Tibial nerve (tissue), 4 donors: ENCODE results near the gene TRA2A. TPM values are rescaled to one million over a fixed set of nuclear protein-coding genes. Genes with fewer than 3 reads are reported as not detected.

Experiments used
- DNase-seq, 2 donors: peaks; one replicate each; pipeline ENCODE4 v3.0.0-alpha.2; 2019; ENCODE audit warnings: low spot score in 2 of 2
- H3K27ac ChIP-seq, 4 donors: fragments of 200-600 bp; sonication (generic) in 3 of 4; one replicate each; pipeline ENCODE4 v1.5.1; 2017 to 2019; ENCODE audit warnings: mild to moderate bottlenecking in 1 of 4
- H3K27me3 ChIP-seq, 2 donors: fragments of 200-600 bp; sonication (generic) in 1 of 2; one replicate each; pipeline versions ENCODE4 v1.5.1 to v1.6.0; 2017 to 2019
- H3K36me3 ChIP-seq, 3 donors: fragments of 200-600 bp; sonication (generic); one replicate each; pipeline ENCODE4 v1.5.1; 2018 to 2019
- H3K4me1 ChIP-seq, 4 donors: fragments of 200-600 bp; sonication (generic) in 3 of 4; one replicate each; pipeline ENCODE4 v1.5.1; 2017 to 2019
- H3K4me3 ChIP-seq, 4 donors: fragments of 200-600 bp; sonication (generic) in 3 of 4; one replicate each; pipeline ENCODE4 v1.5.1; 2017 to 2019; ENCODE audit warnings: mild to moderate bottlenecking in 1 of 4, moderate library complexity in 1 of 4
- H3K9me3 ChIP-seq, 4 donors: fragments of 200-600 bp; sonication (generic) in 3 of 4; one replicate each; pipeline ENCODE4 v1.5.1; 2017 to 2019
- EP300 ChIP-seq, 2 donors: sonication (generic); formaldehyde crosslinking; IDR thresholded peaks; one replicate each; pipeline ENCODE4 v1.6.1; 2017; ENCODE audit warnings: antibody characterized with exemption in 2 of 2, mild to moderate bottlenecking in 1 of 2
- POLR2A ChIP-seq, 2 donors: fragments of 450-650 bp; IDR thresholded peaks; one replicate each; pipeline ENCODE4 v1.6.1; 2017; ENCODE audit warnings: antibody characterized with exemption in 2 of 2, mild to moderate bottlenecking in 2 of 2, moderate library complexity in 2 of 2
- WGBS, 2 donors: methylation state at CpG; one replicate each; pipeline ENCODE4 v1.1.5; 2018; 5-methylcytosine and 5-hydroxymethylcytosine counted together
- total RNA-seq, 4 donors: library from RNA; depleted of rRNA; stranded (reverse); fragments of >200 nt; gene quantifications; one replicate each; pipeline ENCODE4 v1.1.0, GENCODE V29; 2016
- TF ChIP-seq, protein P1 (sequence below), 5 experiments: fragments of 200-600 bp in 3 of 5; fragments of 450-650 bp in 2 of 5; sonication (generic) in 3 of 5; IDR thresholded peaks; one replicate each; pipeline ENCODE4 v1.5.1; 2016 to 2019; ENCODE audit warnings: antibody characterized with exemption in 5 of 5, mild to moderate bottlenecking in 3 of 5, moderate library complexity in 2 of 5

The TRA2A gene
- 10 to 100 TPM; 39.4 to 74.9 (median 43.5) TPM for total RNA-seq

DNA sequence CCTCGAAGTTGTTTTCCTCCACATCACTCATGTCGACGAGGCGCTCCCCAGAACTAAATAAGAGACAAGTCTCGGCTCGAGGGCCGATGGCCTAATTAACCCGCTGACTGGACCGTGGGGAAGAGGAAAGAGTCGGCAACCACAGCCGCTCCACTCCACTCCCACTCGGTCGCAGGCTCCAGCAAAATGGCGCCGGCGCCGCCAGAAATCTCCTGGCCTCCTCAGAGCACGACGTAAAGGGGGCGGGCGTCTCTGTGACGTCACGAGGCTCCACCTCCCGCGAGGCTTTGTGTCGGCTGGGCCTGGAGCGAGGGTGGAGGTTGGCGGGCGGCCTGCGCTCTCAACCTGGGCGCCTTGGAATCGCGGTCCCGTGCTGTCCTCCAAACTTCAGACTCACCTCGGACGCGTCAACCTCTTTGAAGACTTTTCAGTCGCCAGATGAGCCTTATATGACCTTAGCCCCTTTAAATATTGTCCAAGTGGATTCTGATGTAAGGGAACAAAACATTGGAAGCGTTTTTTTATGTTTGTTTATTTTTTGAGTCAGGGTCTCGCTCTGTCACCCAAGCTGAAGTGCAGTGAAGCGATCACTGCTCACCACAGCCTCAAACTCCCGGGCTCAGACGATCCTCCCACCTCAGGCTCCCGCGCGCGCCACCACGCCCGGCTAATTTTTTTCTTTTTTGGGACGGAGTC, at the start of gene TRA2A:
Gene TRA2A (minus strand): TSS at position 188 of the 696 bp plus-strand sequence. CDS start 157 bp downstream, at position 31.
- DNase-seq: peak; percentile 96 to 97
- 15% methylated on average over 39 to 50 of the region's 50 CpGs for WGBS, 2 donors

DNA sequence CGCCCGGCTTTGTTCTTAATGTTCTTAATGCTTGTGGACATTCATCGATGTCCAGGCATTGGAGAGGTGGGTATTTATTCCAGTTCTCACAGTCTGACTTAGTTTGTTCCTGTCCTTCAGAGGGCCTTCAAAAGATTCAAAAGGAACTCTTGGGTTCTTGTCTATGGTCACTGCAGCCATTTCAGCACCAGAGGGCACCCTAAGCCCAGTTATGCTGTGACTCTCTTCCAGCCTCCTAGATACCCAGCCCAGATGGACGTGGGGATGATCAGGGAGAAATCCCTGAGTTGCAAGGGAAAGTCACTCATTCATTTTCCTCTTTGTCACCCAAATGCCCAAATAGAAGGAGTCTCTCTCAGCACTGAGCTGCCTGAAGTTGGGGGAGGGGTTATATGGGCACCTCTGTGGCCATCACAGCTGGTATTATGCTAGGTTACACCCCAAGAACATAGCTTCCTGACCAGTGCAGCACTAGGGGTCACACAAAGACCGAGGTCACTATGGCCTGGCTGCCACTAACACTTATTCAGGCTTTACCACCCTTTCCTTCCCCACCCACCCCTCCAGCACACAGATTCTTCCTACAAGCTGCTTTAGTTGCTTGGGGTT, 38.9 kb upstream of the TRA2A start:
- 26 to 32% methylated on average over 5 of the region's 5 CpGs for WGBS, 2 donors
- H3K4me3 ChIP-seq: no peak overlapping the region
- H3K27ac ChIP-seq: no peak overlapping the region
- TF ChIP-seq, protein P1, sequence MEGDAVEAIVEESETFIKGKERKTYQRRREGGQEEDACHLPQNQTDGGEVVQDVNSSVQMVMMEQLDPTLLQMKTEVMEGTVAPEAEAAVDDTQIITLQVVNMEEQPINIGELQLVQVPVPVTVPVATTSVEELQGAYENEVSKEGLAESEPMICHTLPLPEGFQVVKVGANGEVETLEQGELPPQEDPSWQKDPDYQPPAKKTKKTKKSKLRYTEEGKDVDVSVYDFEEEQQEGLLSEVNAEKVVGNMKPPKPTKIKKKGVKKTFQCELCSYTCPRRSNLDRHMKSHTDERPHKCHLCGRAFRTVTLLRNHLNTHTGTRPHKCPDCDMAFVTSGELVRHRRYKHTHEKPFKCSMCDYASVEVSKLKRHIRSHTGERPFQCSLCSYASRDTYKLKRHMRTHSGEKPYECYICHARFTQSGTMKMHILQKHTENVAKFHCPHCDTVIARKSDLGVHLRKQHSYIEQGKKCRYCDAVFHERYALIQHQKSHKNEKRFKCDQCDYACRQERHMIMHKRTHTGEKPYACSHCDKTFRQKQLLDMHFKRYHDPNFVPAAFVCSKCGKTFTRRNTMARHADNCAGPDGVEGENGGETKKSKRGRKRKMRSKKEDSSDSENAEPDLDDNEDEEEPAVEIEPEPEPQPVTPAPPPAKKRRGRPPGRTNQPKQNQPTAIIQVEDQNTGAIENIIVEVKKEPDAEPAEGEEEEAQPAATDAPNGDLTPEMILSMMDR (IDR thresholded peaks at IDR 0.05): peak; percentile 64 to 85 (median 69)
- no peak for TF ChIP-seq EP300 (IDR thresholded peaks at IDR 0.05)
- H3K9me3 ChIP-seq: no peaks in the 10 kb centered on the region
- no peaks in the 10 kb centered on the region for H3K4me1 ChIP-seq
- peak; percentile 58 to 81 for DNase-seq
- H3K36me3 ChIP-seq: no peaks in the 10 kb centered on the region
- H3K27me3 ChIP-seq: peaks cover 0 to 3% of the 10 kb centered on the region in 2 donors

More for the DNA sequence above, at the start of gene TRA2A:
- no peaks in the 10 kb centered on the region for H3K36me3 ChIP-seq
- peak within 1 kb of the TSS; percentile 92 to 100 (median 96) for H3K27ac ChIP-seq
- H3K27me3 ChIP-seq: no peaks in the 10 kb centered on the region
- H3K4me1 ChIP-seq: peaks cover 0 to 41% (median 18%) of the 10 kb centered on the region in 4 donors
- peak within 1 kb of the TSS; percentile 74 to 93 (median 90) for H3K4me3 ChIP-seq
- TF ChIP-seq EP300 (IDR thresholded peaks at IDR 0.05): peak in 1 of 2 donors; percentile 99
- peak; percentile 85 to 98 for TF ChIP-seq POLR2A (IDR thresholded peaks at IDR 0.05)
- TF ChIP-seq, protein P1 (IDR thresholded peaks at IDR 0.05): peak in 2 of 5 experiments; percentile 16 to 36
- H3K9me3 ChIP-seq: no peaks in the 10 kb centered on the region

DNA sequence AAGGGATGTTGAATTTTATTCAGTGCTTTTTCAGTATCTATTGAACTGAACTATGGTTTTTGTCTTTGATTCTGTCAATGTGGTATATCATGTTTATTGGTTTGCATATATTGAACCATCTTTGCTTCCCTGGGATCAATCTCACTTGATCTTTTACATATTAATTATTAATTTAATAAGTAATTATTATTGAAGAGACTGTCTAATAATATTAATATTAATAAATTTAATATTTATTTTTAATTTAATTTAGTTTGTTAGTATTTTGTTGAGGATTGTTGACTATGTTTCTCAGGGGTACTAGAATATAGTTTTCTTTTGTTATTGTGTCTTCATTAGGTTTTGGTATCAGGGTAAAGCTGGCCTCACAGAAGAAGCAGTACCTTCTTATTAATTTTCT, 26.5 kb upstream of the TRA2A start:
- Histone ChIP-seq H3K4me3 (no peak overlapping the region), H3K9me3 (no peaks in the 10 kb centered on the region), H3K27me3 (no peaks in the 10 kb centered on the region), H3K36me3 (no peaks in the 10 kb centered on the region), H3K4me1 (no peaks in the 10 kb centered on the region), H3K27ac (no peak overlapping the region)
- no peak for DNase-seq
- TF ChIP-seq EP300 (IDR thresholded peaks at IDR 0.05) (no peak), POLR2A (IDR thresholded peaks at IDR 0.05) (no peak)
- TF ChIP-seq, protein P1 (IDR thresholded peaks at IDR 0.05): no peak

DNA sequence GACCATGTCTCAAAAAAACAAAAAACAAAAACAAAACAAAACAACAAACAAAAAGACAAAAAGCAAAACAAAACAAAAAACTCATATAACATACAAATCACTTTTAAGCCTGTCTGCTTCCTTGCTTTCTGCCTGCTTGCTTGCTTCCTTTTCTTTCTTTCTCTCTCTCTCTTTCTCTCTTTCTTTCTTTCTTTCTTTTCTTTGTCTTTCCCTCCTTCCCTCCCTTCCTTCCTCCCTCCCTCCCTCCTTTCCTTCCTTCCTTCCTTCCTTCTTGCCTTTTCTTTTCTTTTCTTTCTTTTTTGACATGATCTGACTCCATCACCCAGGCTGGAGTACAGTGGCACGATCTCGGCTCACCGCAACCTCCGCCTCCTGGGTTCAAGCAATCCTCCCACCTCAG, 15.9 kb upstream of the TRA2A start:
- TF ChIP-seq, protein P1 (IDR thresholded peaks at IDR 0.05): no peak
- no peak for TF ChIP-seq EP300 (IDR thresholded peaks at IDR 0.05)
- TF ChIP-seq POLR2A (IDR thresholded peaks at IDR 0.05): no peak
- 92 to 93% methylated on average over 4 of the region's 4 CpGs for WGBS, 2 donors
- no peak for DNase-seq

More for the DNA sequence above, 15.9 kb upstream of the TRA2A start:
- Histone ChIP-seq H3K4me3 (no peak overlapping the region), H3K9me3 (no peaks in the 10 kb centered on the region), H3K27me3 (no peaks in the 10 kb centered on the region), H3K27ac (no peak overlapping the region), H3K4me1 (peaks cover 0 to 8% (median 0%) of the 10 kb centered on the region in 4 donors), H3K36me3 (no peaks in the 10 kb centered on the region)
